Measurements from ENCODE around the gene MFSD2B. TPM values are rescaled to one million over a fixed set of nuclear protein-coding genes. Genes with fewer than 3 reads are reported as not detected.
"Not testable (repeated sequence)": the region's sequence is repeated elsewhere in the genome, so short reads cannot be mapped to it uniquely, and the experiment has no call there.

Gene MFSD2B
- total RNA-seq, 2 donors from 2014 or later, result not detected

DNA sequence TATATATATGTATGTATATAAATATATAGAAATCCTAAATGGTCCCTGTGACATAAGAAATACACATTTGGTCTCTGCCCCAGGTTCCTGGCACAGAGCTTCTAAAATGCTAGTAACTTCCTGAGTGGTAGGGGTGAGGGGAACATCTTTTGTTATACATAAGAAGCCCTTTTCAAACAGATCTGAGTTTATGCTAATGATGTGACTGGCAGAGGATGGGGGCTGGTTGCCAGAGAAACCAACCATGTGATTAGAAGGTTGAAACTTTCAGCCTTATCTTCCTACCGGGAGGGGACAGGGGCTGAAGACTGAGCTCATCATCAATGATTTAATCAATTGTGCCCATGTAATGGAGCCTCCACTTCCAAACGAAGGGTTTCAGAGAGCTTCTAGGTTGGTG is 16.3 kb downstream of the MFSD2B start:
- Histone ChIP-seq H3K4me3 (no peak overlapping the region), H3K27ac (no peak overlapping the region), H3K4me1 (replicated peaks) (no peaks in the 10 kb centered on the region), H3K27me3 (replicated peaks; ENCODE audit: insufficient read depth) (no peaks in the 10 kb centered on the region), H3K36me3 (no peaks in the 10 kb centered on the region), H3K9me3 (no peaks in the 10 kb centered on the region)
- DNase-seq (ENCODE audit: low spot score), result no peak
- TF ChIP-seq, protein P1, sequence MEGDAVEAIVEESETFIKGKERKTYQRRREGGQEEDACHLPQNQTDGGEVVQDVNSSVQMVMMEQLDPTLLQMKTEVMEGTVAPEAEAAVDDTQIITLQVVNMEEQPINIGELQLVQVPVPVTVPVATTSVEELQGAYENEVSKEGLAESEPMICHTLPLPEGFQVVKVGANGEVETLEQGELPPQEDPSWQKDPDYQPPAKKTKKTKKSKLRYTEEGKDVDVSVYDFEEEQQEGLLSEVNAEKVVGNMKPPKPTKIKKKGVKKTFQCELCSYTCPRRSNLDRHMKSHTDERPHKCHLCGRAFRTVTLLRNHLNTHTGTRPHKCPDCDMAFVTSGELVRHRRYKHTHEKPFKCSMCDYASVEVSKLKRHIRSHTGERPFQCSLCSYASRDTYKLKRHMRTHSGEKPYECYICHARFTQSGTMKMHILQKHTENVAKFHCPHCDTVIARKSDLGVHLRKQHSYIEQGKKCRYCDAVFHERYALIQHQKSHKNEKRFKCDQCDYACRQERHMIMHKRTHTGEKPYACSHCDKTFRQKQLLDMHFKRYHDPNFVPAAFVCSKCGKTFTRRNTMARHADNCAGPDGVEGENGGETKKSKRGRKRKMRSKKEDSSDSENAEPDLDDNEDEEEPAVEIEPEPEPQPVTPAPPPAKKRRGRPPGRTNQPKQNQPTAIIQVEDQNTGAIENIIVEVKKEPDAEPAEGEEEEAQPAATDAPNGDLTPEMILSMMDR (IDR thresholded peaks at IDR 0.05), result no peak
- TF ChIP-seq POLR2AphosphoS5 (IDR thresholded peaks at IDR 0.05) (no peak), POLR2A (IDR thresholded peaks at IDR 0.05) (no peak)
- intact Hi-C loops (cut with DNase I), result no loop called here
- WGBS, result 59% methylated on average over 2 of the region's 2 CpGs

DNA sequence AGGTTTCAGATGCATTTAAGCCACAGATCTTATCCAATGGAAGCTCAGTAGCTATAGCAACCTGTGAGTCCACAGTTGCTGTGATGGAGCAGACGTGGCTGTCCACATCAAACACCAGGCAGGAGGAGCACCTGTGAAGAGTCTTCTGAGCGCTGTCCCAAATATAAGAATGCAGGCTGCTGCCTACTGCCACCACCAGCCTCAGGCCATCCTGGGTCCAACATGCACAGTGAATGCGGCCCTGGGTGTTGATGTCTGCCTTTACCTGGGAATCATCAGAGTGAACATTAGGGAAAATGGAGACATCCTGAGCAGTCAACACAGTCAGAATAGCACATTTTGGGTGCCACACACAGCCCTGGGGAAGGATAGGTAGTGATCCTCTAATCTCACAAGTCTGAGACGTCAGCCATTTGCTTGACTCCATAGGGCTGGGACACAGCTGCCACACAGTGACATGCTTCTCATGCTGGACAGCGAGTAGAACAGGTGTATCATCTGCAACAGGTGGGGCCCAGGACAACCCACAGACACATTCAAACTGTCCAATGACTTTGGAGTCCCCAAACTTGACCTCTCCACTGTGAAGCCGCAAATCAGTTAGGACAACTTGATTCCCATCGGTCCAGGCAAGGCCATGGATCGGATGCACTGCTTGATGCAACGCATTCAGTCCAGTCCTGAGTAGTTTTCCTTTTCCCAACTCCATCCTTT is 29.1 kb downstream of the MFSD2B start:
- peaks cover 0 to 11% of the 10 kb centered on the region in 2 donors for H3K36me3 ChIP-seq
- TF ChIP-seq, protein P1 (IDR thresholded peaks at IDR 0.05), result no peak
- TF ChIP-seq POLR2AphosphoS5 (IDR thresholded peaks at IDR 0.05) (no peak), POLR2A (IDR thresholded peaks at IDR 0.05) (no peak)
- H3K9me3 ChIP-seq, result no peaks in the 10 kb centered on the region
- no peak overlapping the region for H3K4me3 ChIP-seq
- WGBS, result 93% methylated on average over 9 of the region's 9 CpGs
- intact Hi-C loops (cut with DNase I), result no loop called here
- no peak for DNase-seq (ENCODE audit: low spot score)
- no peaks in the 10 kb centered on the region for H3K27me3 ChIP-seq (replicated peaks; ENCODE audit: insufficient read depth)
- no peak overlapping the region for H3K27ac ChIP-seq
- no peaks in the 10 kb centered on the region for H3K4me1 ChIP-seq (replicated peaks)

- intact Hi-C loops (cut with DNase I), result no loop called here
- no peaks in the 10 kb centered on the region for H3K9me3 ChIP-seq
- peaks cover 0 to 11% of the 10 kb centered on the region in 2 donors for H3K36me3 ChIP-seq
- DNase-seq (ENCODE audit: low spot score), result no peak
- H3K4me3 ChIP-seq, result no peak overlapping the region
- no peaks in the 10 kb centered on the region for H3K4me1 ChIP-seq (replicated peaks)
- 99% methylated on average over 4 of the region's 4 CpGs for WGBS
- H3K27me3 ChIP-seq (replicated peaks; ENCODE audit: insufficient read depth), result no peaks in the 10 kb centered on the region
- TF ChIP-seq POLR2A (IDR thresholded peaks at IDR 0.05) (no peak), POLR2AphosphoS5 (IDR thresholded peaks at IDR 0.05) (no peak)
- TF ChIP-seq, protein P1 (IDR thresholded peaks at IDR 0.05), result no peak
- no peak overlapping the region for H3K27ac ChIP-seq
Measured at GRCh38 chr2:24040511-24040910, 30.6 kb downstream of the MFSD2B start.

DNA sequence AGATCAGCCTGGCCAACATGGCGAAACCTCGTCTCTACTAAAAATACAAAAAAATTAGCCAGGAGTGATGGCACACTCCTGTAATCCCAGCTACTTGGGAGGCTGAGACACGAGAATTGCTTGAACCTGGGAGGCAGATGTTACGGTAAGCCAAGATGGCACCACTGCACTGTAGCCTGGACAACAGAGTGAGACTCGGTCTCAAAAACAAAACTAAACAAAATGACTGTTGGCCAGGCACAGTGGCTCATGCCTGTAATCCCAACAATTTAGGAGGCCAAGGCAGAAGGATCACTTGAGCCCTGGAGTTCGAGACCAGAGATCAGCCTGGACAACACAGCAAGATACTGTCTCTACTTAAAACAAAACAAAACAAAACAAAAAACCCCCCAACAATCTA is 33.2 kb downstream of the MFSD2B start:
- H3K4me1 ChIP-seq (replicated peaks); H3K4me3 ChIP-seq; H3K27ac ChIP-seq; DNase-seq (ENCODE audit: low spot score); intact Hi-C loops (cut with DNase I); H3K9me3 ChIP-seq; H3K27me3 ChIP-seq (replicated peaks; ENCODE audit: insufficient read depth): not testable (repeated sequence)
- H3K36me3 ChIP-seq, result peaks cover 0 to 11% of the 10 kb centered on the region in 2 donors
- WGBS, result 89% methylated on average over 6 of the region's 6 CpGs

DNA sequence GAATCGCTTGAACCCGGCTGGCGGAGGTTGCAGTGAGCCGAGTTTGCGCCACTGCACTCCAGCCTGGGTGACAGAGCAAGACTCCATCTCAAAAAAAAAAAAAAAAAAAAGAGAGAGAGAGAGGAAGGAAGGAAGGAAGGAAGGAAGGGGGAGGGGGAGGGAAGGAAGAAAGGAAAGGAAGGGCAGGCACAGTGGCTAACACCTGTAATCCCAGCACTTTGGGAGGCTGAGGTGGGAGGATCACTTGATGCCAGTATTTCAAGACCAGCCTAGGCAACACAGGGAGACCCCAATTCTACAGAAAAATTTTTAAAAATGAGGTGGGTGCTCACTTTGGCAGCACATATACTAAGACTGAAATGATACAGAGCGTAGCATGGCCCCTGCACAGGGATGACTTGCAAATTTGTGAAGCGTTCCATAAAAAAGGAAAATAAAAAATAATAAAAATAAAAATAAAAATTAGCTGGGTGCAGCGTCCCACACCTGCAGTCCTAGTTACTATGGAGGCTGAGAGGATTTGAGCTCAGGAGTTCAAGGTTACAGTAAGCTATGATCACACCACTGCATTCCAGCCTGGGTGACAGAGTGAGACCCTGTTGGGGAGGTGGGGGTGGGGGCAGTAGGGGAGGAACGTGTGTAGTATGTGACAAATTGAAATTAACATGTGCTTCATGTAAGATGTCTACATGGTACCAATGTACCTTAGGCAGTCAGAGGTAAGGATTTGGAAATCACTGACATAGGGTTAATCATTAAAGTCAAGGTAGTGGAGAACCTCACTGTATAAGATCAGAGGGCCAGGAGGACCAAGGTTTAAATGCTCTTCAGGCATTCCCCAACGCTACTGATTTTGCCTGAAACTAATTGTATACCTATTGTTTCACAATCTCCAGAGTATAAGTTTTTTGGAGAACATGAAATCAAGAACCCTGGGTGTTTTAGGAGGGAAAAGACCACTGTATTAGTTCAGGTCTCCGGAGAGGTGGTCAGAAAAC is 35.9 kb downstream of the MFSD2B start:
- H3K4me3 ChIP-seq, result no peak overlapping the region
- intact Hi-C loops (cut with DNase I), result no loop called here
- TF ChIP-seq POLR2A (IDR thresholded peaks at IDR 0.05) (no peak), POLR2AphosphoS5 (IDR thresholded peaks at IDR 0.05) (no peak)
- TF ChIP-seq, protein P1 (IDR thresholded peaks at IDR 0.05), result no peak
- peaks cover 3% of the 10 kb centered on the region for H3K4me1 ChIP-seq (replicated peaks)
- no peaks in the 10 kb centered on the region for H3K36me3 ChIP-seq
- H3K27ac ChIP-seq, result no peak overlapping the region
- H3K9me3 ChIP-seq, result no peaks in the 10 kb centered on the region
- WGBS, result 83% methylated on average over 11 of the region's 11 CpGs
- no peak for DNase-seq (ENCODE audit: low spot score)
- H3K27me3 ChIP-seq (replicated peaks; ENCODE audit: insufficient read depth), result no peaks in the 10 kb centered on the region

All from prostate gland (tissue), 2 donors.